ENCODE measurements around the gene TBC1D2B. TPM values are rescaled to one million over a fixed set of nuclear protein-coding genes. Genes with fewer than 3 reads are reported as not detected.

Gene TBC1D2B
- total and polyA plus RNA-seq, 2 of the 4 experiments (the other 2 are of a cell fraction) = 17.7 to 28.3 TPM

GRCh38 chr15:78108300-78109084, 31.0 kb upstream of the TBC1D2B start:
- H3K23ac ChIP-seq (ENCODE audit: low read depth, low read length) = no peak overlapping the region
- H3K27ac ChIP-seq (ENCODE audit: insufficient read depth, low read length) = no peak overlapping the region
- H2AK9ac ChIP-seq (replicated peaks; ENCODE audit: low read depth, low read length, poor library complexity) = peak overlapping the region; percentile 59
- DNase-seq (peak; percentile 83), ATAC-seq (ENCODE audit: low read depth) (peak; percentile 97)
- no TSS peak for BruUV-seq (replicated peaks)
- no peak overlapping the region for H3K18ac ChIP-seq (ENCODE audit: low read depth, low read length)
- H3K9ac ChIP-seq (ENCODE audit: low read depth, low read length) = no peak overlapping the region
- no peak overlapping the region for H2BK5ac ChIP-seq (ENCODE audit: low read depth, low read length, poor library complexity, severe bottlenecking)
- H4K91ac ChIP-seq (ENCODE audit: insufficient read depth, low read depth, low read length) = peak overlapping the region; percentile 1; the same call in 1 of the 2 replicates
- H3K4ac ChIP-seq (ENCODE audit: low read depth, low read length) = 0 out of 2 replicates have a peak overlapping the region, but pooled peaks have one; percentile 50
- no peak overlapping the region for H3K4me3 ChIP-seq (ENCODE audit: insufficient read depth, low read depth, low read length)
- no peaks in the 10 kb centered on the region for H3K79me1 ChIP-seq (ENCODE audit: low read depth in 1 of 2, low read length in 2 of 2)
- POLR2A ChIA-PET (ENCODE audit: unreplicated experiment) = interaction anchor here (0.5 kb wide), 1 partner anchor 601 kb away, joined by 4 read pairs; no protein-coding TSS in a partner anchor
- H3K9me1 ChIP-seq (ENCODE audit: insufficient read depth, low read length) = no peaks in the 10 kb centered on the region
- H3K4me2 ChIP-seq (ENCODE audit: low read depth, low read length) = no peak overlapping the region
- no peak overlapping the region for H3K56ac ChIP-seq (ENCODE audit: extremely low read depth, insufficient read depth, low read length)
- H2BK15ac ChIP-seq (ENCODE audit: low read depth, low read length) = no peak overlapping the region
- peak overlapping the region; percentile 77; the same call in 1 of the 2 replicates for H2BK20ac ChIP-seq (ENCODE audit: low read depth, low read length)
- dilution Hi-C loops (cut with HindIII; ENCODE audit: low sequenced_read_pairs, unreplicated experiment) = no loop called here
- no peak overlapping the region for H3K14ac ChIP-seq (replicated peaks; ENCODE audit: low read depth, low read length)
- in situ Hi-C loops (cut with MboI; ENCODE audit: low sequenced_read_pairs) = loop anchor here (5.0 kb wide), 1 partner anchor 141 kb away; no protein-coding TSS in a partner anchor
- H4K20me1 ChIP-seq (ENCODE audit: insufficient read depth, low read length) = peaks cover 11% of the 10 kb centered on the region; the same call in 1 of the 2 replicates
- no peaks in the 10 kb centered on the region for H3K9me3 ChIP-seq (ENCODE audit: control insufficient read depth, insufficient read depth, low read length)
- intact Hi-C loops (cut with micrococcal nuclease) = loop anchor here (1.0 to 2.0 kb wide), 3 partner anchors 104 to 150 kb away; no protein-coding TSS in a partner anchor
- peaks cover 2% of the 10 kb centered on the region; the same call in 1 of the 2 replicates for H3K4me1 ChIP-seq (ENCODE audit: control insufficient read depth, insufficient read depth, low read length)
- WGBS, 2 experiments (ENCODE audit: extremely low coverage in 2 of 2, insufficient read length in 1 of 2) = 90% methylated on average over 4 of the region's 11 CpGs; no CpG with 5 or more reads in 1 of the 2 experiments
- H4K8ac ChIP-seq (ENCODE audit: low read depth in 2 of 2, low read length in 2 of 2) = no peak overlapping the region
- H3K27me3 ChIP-seq (ENCODE audit: control insufficient read depth, insufficient read depth, low read length) = peaks cover 2% of the 10 kb centered on the region; the same call in 1 of the 2 replicates
- CTCF ChIA-PET = interaction anchor here (0.6 to 2.3 kb wide), 17 partner anchors 9 to 153 kb away, joined by 3 to 27 read pairs (median 5); partner anchors contain the start of genes CIB2 and SH2D7
- H2AFZ ChIP-seq (replicated peaks; ENCODE audit: low read length, poor library complexity) = peak overlapping the region; percentile 81
- H2BK120ac ChIP-seq (ENCODE audit: low read depth, low read length) = no peak overlapping the region
- TF ChIP-seq MXI1 (IDR thresholded peaks at IDR 0.05; ENCODE audit: borderline replicate concordance, low read depth, low read length) = peak; percentile 79; the same call in 1 of the 2 replicates
- TF ChIP-seq CTCF (conservative IDR thresholded peaks at IDR 0.05; ENCODE audit: low read depth, low read length) = peak; percentile 98
- peak; percentile 99 for TF ChIP-seq SMC3 (IDR thresholded peaks at IDR 0.05; ENCODE audit: low read depth, low read length)
- TF ChIP-seq RAD21 (IDR thresholded peaks at IDR 0.05; ENCODE audit: low read length) = peak; percentile 97
- no peak for TF ChIP-seq RFX5 (IDR thresholded peaks at IDR 0.05; ENCODE audit: low read depth, low read length)
- TF ChIP-seq MAZ (IDR thresholded peaks at IDR 0.05; ENCODE audit: borderline replicate concordance, low read depth, low read length) = peak; percentile 49
- no peak for TF ChIP-seq CEBPB (IDR thresholded peaks at IDR 0.05; ENCODE audit: low read depth, low read length)
- peak; percentile 46; the same call in 1 of the 2 replicates for TF ChIP-seq POLR2A (IDR thresholded peaks at IDR 0.05; ENCODE audit: low read depth, low read length)
- no peak overlapping the region for H4K5ac ChIP-seq (ENCODE audit: low read depth, low read length)
- H3K36me3 ChIP-seq (ENCODE audit: control insufficient read depth, insufficient read depth, low read length) = no peaks in the 10 kb centered on the region
- H2AK5ac ChIP-seq (ENCODE audit: low read depth, low read length) = peak overlapping the region; percentile 33; the same call in 1 of the 2 replicates

Data from IMR-90 (cell line).